Ammon's horn (tissue), 1 donor: ENCODE results near the gene FBXW5.

Experiments used
- DNase-seq: peaks from one replicate; pipeline ENCODE4 v3.0.0-alpha.2; 2016; ENCODE audit warnings: low spot score

The FBXW5 gene

DNA sequence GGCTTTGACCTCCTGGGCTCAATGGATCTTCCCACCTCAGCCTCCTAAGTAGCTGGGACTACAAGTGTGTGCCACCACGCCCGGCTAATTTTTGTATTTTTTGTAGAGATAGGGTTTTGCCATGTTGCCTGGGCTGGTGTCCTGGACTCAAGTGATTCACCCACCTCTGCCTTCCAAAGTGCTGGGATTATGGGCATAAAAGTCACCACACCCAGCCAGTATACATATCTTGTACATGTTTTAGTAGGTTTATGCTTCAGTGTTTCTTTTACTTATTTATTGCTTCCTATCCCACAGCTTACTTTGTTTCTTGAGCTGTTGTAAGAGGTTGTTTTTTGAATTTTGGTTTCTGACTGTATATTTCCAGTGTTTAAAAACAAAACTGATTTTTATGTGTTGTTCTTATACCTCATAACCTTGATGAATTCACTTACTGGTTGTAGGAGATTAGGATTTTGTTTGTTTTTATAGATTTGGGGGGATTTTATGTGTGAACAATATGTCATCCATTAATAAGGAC, 12.9 kb downstream of the FBXW5 start:
- DNase-seq, result no peak

GRCh38 chr9:136930014-136930413, 14.5 kb downstream of the FBXW5 start:
- no peak for DNase-seq

GRCh38 chr9:136928591-136928990, 15.9 kb downstream of the FBXW5 start:
- no peak for DNase-seq

DNA sequence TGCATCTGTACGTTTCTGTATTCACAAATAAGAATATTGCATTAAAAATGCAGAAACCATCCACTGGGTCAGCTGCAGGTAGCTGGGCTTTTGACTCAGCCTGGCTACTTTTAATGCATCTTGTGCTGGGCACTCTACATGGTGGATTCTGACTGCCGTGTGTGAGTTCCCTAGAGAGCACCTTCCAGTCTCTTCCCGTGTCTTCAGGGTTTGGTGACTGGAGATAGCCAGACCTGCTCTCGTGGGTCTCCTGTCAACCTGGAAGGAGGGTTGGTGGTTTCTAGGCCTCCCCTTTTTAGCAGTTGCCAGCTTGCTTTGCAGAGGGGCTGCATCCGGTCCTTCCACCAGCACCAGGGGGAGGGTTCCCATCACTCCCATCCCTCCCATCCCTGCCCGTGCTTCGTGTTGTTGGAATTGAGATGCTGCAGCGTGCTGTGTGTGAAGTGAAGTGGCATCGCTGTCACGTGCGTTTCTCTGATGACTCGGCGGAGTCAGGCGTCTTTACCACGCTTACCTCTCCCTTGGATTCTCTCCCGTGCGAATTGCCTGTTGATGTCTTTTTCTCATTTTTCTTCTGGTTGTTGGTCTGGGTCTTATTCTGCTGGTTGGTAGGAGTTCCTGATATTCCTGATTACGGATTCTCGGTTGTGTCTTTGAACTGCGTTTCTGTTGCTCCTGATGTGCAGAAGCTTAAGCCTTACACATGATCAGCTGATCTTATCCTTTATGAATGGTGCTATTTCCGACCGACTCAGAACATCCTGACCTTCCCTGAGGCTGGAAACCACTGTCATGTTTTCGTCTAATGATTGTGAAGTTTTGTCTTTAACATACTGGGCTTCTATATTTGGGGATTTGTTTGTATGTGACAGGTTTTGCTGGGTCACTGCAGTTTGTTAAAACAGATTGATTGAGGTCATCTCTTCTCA, 16.9 kb downstream of the FBXW5 start:
- no peak for DNase-seq

- no peak for DNase-seq
Observed at GRCh38 chr9:136926749-136927148, 17.8 kb downstream of the FBXW5 start.

DNA sequence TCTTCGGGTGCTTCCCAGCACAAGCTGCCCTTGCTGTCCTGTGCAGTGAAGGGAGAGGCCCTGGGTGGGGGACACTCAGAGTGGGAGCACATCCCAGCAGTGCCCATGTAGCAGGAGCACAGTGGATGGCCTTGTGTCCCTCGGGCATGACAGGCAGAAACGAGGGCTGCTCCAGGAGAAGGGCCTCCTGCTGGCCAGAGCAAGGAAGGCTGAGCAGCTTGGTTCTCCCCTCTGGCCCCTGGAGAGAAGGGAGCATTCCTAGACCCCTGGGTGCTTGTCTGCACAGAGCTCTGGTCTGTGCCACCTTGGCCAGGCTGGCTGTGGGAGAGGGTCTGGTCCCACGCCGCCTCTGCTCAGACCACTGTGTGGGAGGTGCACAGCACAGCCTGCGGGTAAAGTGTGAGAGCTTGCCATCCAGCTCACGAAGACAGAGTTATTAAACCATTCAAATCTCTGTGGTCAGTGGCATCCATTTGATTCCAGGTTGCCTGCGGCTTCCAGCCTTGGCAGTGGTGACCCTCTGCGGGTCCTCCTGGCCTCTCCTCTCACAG, 18.3 kb downstream of the FBXW5 start:
- DNase-seq, result no peak

- DNase-seq, result no peak
Observed at GRCh38 chr9:136925414-136926153, 19.0 kb downstream of the FBXW5 start.

GRCh38 chr9:136923881-136924280, 20.7 kb downstream of the FBXW5 start:
- no peak for DNase-seq

DNA sequence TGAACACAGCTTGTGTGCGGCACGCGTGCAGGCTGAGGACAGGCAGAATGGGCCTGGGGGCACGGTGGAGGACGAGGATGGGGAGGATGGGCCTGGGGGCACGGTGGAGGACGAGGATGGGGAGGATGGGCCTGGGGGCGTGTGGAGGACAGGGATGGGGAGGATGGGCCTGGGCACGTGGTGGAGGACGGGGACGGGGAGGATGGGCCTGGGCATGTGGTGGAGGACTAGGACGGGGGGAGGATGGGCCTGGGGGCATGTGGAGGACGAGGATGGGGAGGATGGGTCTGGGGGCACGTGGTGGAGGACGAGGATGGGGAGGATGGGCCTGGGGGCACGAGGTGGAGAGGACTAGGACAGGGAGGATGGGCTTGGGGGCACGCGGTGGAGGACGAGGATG, 22.0 kb downstream of the FBXW5 start:
- no peak for DNase-seq

- DNase-seq, result no peak
Observed at GRCh38 chr9:136921718-136922117, 22.8 kb downstream of the FBXW5 start.

DNA sequence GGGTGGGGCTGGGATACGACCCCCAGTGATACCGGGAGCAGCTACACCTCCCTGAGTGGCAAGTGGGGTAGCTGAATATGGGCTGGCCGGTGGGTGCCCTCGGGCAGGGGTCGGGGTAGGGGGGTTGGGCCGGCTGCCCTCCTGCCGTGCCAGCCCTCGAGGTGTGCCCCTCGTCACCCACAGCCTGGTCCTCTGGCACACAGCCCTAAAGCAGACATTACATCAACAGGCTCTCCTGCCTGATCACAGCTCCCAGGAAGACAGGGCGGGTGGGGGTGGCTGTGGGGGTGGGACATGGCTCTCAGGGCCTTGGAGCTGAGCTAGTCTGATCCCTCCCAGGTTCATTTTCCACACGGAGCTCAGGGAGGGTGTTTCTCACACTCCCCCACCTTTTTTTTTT, 23.2 kb downstream of the FBXW5 start:
- DNase-seq, result no peak

- no peak for DNase-seq
Observed at GRCh38 chr9:136920734-136921231, 23.8 kb downstream of the FBXW5 start.

DNA sequence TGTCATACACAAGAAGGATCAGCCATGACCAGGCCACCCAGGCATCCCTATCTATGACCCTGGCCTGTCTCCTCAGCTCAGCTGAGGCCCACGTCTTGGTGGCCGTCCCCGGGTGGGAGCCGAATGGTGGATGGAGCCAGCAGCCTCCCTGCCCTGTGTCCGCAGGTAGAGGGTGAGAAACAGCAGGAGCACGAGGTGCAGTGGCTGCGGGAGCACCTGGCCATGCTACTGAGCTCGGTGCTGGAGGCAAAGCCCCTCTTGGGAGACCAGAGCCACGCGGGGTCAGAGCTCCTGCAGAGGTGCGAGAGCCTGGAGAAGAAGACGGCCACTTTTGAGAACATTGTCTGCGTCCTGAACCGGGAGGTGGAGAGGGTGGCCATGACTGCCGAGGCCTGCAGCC, 24.5 kb downstream of the FBXW5 start:
- DNase-seq, result no peak

DNA sequence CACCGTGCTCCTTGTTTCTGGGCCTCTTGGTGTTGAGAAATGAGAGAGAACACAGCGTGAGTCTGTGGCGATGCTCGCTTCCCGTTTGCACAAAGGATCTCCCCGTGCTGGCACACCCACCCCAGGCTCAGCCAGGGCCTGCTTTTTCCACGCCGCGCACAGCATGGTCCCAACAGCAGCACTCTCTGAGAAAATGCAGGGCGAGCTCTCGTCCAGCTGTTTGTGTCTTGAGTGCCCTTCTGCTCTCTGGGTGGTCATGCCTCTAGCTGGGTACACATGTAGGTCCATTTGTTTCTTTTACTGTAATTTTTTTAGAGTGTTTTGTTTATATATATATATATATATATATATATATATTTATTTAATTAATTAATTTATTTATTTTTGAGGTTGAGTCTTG, 26.6 kb downstream of the FBXW5 start:
- DNase-seq, result no peak

- DNase-seq, result no peak
Observed at GRCh38 chr9:136916330-136917184, 28.0 kb downstream of the FBXW5 start.

DNA sequence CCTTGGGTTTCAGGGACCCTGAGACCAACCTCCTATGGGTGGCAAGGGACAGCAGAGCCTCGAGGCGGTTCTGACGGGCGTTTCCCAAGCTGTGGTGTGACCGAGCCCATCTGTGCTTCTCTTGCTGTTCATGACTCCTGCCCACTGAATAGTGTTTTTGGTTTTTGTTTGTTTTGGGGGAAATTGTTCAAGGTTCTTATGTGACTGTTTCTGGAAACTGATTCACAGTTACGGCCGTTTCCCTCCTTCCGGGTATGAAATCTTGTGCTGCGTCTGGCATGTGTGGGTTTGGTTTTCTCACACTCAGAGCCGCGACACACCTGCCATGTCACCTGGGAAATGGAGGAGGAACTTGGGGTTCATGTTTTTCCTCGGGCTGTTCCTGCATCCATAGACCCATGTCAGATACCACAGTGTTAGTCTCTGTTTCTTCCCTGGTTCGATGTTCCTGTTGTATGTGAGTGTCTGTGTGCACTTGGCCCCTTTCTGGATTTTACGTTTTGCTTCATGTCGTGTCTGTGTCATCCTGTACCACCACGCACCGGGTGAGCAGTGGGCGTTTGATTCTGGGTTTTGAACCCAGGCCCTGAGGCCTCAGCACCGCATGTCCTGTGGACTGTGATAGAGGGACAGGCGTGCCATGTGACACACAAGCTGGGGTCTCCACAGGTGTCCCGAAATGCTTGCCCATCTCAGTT, 28.8 kb downstream of the FBXW5 start:
- DNase-seq, result no peak

DNA sequence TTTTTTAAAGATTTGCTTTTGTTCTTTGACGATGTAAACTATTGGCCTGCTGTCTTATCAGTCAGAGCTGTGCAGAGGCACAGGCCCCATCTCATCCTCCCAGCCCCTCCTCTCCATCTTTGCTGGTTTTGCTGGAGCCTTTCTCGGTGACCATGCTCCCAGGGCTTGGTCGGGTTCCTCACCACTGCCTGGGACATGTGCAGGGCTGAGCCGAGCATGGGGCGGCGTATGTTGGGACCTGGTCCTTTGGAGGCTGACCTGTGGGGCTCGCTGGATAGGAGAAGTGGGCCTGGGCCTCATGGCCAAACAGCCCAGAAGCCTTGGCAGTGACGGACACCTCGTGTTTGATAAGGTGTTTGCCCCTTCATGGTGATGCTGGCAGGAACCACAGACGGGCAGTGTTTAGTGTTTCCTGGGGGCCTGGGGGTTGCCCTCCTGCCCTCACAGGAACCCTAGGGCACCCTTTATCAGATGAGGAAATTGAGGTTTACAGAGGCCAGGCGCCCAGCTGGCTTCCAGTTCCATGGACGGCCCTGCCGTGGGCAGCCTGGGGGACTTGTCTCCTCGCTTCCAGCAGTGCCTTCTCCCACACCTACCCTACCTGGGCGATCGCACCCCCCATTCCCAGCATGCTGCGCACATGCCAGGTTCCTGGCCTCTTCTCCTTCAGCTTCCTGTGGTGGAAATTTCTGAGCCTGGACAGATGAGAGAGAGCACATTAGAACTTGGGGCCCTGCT, 30.7 kb downstream of the FBXW5 start:
- no peak for DNase-seq

DNA sequence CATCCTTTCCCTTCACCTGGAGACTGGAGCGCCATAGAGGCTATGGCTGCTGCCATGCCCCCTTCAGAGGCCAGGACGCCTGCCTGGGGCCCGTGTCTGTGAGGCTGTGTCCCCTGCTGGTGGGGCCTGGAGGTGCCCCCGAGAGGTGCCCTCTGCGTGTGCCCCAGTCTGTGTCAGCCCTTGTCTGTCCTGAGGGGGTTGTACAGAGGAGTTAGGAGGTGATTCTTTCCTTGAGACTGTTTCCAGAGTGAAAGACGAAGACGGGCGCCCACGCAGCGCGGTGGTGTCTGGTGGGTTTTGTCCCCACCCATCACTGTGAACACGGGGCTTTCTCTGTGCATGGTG, 33.7 kb downstream of the FBXW5 start:
- DNase-seq, result no peak

DNA sequence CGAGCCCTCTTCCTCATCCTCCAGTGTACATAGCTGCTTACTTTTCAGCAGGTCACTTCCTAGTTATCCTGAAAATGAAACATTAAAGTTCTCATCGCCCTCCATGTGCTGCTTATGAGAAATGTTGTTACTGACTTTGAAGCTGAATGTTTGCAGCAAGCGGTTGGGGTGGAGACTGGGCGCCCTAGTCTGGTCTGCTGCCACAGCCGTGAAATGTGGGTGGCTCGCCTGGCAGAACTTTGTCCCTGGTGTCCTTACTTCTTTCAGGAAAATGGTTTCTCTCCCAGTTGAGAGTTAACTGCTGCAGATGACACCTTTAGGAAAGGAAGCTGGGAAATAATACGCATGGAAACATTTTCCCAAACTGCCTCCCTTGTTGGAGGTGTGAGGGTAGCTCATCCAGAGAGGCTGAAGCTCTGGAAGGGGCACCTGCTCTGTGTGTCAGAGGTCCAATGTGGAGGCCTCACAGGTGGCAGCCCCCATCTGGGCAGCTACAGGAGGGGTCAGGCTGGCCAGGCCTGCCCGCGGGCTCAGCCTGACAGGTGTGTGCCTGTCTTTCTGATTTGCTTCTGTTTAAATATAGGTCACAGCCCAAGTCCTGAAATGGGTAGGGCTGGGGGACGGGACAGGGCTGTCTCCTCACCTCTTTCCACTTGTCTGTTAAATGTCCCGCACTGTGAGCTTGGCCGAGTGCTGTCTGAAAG, 34.2 kb downstream of the FBXW5 start:
- no peak for DNase-seq
